Upper lobe of right lung (tissue), 1 donor: ENCODE measurements around the gene FAM168B. TPM values are rescaled to one million over a fixed set of nuclear protein-coding genes. Genes with fewer than 3 reads are reported as not detected.

Source experiments
- ATAC-seq: fragments of 200-7000 bp; cut with Tn5 transposase; one replicate; pipeline ENCODE4 v1.9.1; 2020; ENCODE audit warnings: mild to moderate bottlenecking, moderate library complexity
- DNase-seq: peaks from one replicate; pipeline ENCODE4 v3.0.0-alpha.2; 2020
- H3K27ac ChIP-seq: fragments of 200-600 bp; one replicate; pipeline ENCODE4 v1.8.0; 2022
- H3K27me3 ChIP-seq: fragments of 200-600 bp; one replicate; pipeline ENCODE4 v1.8.0; 2022; ENCODE audit warnings: mild to moderate bottlenecking
- H3K36me3 ChIP-seq: fragments of 200-600 bp; one replicate; pipeline ENCODE4 v1.8.0; 2022
- H3K4me1 ChIP-seq: fragments of 200-600 bp; one replicate; pipeline ENCODE4 v1.8.0; 2022
- H3K4me3 ChIP-seq: fragments of 200-600 bp; one replicate; pipeline ENCODE4 v1.8.0; 2022; ENCODE audit warnings: mild to moderate bottlenecking
- H3K9me3 ChIP-seq: fragments of 200-600 bp; one replicate; pipeline ENCODE4 v1.8.0; 2022
- intact Hi-C: fragments of 100-400 bp; cut with DNase I; formaldehyde crosslinking; loops from one replicate; pipeline ENCODE4 v1.11.0; 2022
- total RNA-seq: library from RNA; stranded (reverse); fragmentation: NEBNext Ultra II Directional; extraction: Animal tissue kit (Norgen Biotek cat#: 25700); gene quantifications from one replicate; pipeline ENCODE4 v1.2.1, GENCODE V29; 2021
- TF ChIP-seq, protein P1 (sequence below): fragments of 200-600 bp; IDR thresholded peaks from one replicate; pipeline ENCODE4 v1.8.0; 2022; ENCODE audit warnings: antibody characterized with exemption
- donor health status: DM: no; HTN: yes; CAD: no; lungs with severe emphysema.

The FAM168B gene
- total RNA-seq, 1 donor from 2014 or later, result 77.8 TPM

DNA sequence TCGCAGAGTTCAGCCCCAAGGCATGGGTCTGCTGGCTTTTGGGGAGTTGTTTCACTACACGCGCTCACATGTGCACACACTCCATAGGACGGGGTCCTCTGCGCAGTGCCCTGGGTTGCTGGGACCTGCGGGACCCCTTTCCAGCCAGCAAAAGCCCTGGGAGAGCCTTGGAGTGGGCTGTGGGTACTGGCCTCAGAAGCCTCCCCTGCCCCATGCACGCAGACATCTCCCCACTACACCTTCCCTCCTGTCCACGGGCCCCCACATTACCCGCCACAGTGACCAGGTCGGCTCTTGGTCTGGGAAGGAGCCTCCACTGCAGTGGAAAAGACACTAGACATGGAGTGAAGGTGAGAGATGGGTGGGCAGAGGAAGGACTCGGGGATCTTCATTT, 48.5 kb downstream of the FAM168B start:
- DNase-seq, result peak; percentile 39

DNA sequence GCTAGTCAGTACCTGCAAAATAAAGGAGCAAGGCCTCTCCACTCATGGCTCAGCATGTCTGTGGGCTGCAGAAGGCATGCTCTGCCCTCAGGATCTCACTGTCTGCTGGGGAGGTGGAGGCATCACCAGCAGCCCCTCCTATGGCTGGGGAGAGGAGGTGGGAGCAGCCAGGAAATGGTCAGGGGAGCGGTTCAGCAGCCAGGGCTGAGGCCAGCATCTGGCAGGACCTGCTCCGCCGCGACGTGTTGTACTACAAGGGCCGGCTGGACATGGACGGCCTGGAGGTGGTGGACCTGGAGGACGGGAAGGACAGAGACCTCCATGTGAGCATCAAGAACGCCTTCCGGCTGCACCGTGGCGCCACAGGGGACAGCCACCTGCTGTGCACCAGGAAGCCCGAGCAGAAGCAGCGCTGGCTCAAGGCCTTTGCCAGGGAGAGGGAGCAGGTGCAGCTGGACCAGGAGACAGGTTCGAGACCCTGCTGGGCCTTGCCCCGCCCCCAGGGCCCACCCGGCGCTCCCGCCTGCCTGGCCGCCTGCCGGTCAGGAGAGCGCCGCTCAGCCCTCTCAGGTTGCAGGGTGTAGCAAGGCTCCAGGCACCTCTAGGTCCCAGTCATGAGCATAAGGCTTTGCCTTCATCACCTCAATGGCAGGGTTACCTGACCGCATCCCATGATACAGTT, 49.0 kb downstream of the FAM168B start:
- Histone ChIP-seq H3K36me3 (peaks cover 27% of the 10 kb centered on the region), H3K4me1 (no peaks in the 10 kb centered on the region), H3K27ac (no peak overlapping the region), H3K4me3 (no peak overlapping the region), H3K9me3 (no peaks in the 10 kb centered on the region), H3K27me3 (peaks cover 6% of the 10 kb centered on the region)
- TF ChIP-seq, protein P1, sequence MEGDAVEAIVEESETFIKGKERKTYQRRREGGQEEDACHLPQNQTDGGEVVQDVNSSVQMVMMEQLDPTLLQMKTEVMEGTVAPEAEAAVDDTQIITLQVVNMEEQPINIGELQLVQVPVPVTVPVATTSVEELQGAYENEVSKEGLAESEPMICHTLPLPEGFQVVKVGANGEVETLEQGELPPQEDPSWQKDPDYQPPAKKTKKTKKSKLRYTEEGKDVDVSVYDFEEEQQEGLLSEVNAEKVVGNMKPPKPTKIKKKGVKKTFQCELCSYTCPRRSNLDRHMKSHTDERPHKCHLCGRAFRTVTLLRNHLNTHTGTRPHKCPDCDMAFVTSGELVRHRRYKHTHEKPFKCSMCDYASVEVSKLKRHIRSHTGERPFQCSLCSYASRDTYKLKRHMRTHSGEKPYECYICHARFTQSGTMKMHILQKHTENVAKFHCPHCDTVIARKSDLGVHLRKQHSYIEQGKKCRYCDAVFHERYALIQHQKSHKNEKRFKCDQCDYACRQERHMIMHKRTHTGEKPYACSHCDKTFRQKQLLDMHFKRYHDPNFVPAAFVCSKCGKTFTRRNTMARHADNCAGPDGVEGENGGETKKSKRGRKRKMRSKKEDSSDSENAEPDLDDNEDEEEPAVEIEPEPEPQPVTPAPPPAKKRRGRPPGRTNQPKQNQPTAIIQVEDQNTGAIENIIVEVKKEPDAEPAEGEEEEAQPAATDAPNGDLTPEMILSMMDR, result no peak
- ATAC-seq (no peak), DNase-seq (peak; percentile 45)
- intact Hi-C loops, result no loop called here

More for the DNA sequence above, 48.5 kb downstream of the FAM168B start:
- peaks cover 32% of the 10 kb centered on the region for H3K36me3 ChIP-seq
- no peak overlapping the region for H3K4me3 ChIP-seq
- intact Hi-C loops, result no loop called here
- ATAC-seq, result no peak
- no peak overlapping the region for H3K27ac ChIP-seq
- no peaks in the 10 kb centered on the region for H3K4me1 ChIP-seq
- H3K27me3 ChIP-seq, result peaks cover 6% of the 10 kb centered on the region
- TF ChIP-seq, protein P1, result no peak
- H3K9me3 ChIP-seq, result no peaks in the 10 kb centered on the region

DNA sequence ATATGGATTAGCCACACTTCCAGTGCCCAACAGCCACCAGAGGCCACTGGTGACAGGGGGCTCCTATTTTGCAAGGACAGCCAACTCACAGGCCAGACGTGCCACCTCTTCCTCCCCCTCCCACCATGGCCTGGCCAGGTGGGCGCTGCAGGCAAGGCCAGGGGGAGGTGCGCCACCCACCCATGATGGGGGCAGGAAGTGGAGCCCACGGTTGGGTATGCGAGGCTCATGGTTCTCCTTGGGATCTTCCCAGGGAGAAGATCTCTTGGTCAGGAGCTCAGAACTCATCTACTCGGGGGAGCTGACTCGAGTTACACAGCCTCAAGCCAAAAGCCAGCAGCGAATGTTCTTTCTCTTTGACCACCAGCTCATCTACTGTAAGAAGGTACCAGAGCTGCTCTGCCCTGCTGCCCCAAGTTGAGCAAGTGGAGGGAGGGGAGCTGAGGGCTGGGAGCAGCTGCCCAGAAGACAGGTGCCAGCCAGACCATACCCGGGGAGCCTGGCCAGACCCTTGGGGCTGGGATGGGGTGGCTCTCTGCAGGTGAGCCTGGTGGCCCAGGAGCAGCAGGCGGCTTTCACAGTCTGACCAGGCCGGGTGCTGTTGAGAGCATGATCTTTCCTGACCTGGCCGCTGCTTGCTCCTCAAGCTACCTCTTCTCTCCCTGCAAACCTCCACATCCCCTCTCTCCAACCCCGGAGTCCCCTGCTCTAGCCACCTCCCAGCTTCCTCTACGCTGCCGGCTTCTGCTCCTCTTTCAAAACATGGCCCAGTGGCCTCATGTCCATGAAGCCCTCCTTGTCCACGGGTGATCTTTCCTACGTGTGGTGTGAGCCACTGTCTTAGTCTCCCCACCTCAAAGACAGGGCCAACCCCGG, 49.8 kb downstream of the FAM168B start:
- DNase-seq, result no peak
- intact Hi-C loops, result no loop called here
- Histone ChIP-seq H3K4me1 (no peaks in the 10 kb centered on the region), H3K27me3 (peaks cover 6% of the 10 kb centered on the region), H3K4me3 (no peak overlapping the region), H3K27ac (no peak overlapping the region), H3K36me3 (peaks cover 19% of the 10 kb centered on the region), H3K9me3 (no peaks in the 10 kb centered on the region)
- ATAC-seq, result no peak
- TF ChIP-seq, protein P1, result no peak

DNA sequence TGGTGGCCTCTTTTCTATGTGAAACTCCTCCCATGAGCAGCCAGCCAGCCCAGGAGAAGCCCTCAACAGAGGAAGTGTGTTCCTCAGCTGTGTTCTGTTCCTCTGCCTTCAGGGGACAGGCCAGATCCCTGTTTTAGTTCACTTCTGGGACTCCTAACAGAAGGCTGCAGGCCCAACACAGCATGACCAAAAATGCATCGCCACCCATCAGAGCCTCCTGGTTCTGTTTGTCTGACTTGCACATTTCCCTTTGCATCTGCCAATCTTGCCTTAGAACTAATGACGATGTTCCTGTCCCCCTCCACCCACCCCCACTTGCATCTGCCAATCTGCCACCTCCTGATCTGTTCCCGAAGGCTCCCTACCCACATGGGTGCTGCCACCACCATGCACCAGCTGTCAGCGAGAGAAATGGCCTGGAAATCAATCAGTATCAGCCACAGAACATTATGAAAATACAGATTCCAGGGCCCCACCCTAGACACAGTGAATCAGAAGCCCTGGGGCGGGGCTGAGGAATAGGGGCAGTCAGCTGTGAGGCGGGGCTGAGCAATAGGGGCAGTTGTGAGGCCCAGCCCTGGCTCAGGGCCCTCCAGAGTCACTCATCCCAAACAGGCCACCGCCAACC, 51.0 kb downstream of the FAM168B start:
- Histone ChIP-seq H3K4me1 (no peaks in the 10 kb centered on the region), H3K27me3 (peaks cover 6% of the 10 kb centered on the region), H3K9me3 (no peaks in the 10 kb centered on the region), H3K4me3 (no peak overlapping the region), H3K27ac (no peak overlapping the region), H3K36me3 (peaks cover 10% of the 10 kb centered on the region)
- intact Hi-C loops, result no loop called here
- TF ChIP-seq, protein P1, result no peak
- ATAC-seq (no peak), DNase-seq (no peak)

DNA sequence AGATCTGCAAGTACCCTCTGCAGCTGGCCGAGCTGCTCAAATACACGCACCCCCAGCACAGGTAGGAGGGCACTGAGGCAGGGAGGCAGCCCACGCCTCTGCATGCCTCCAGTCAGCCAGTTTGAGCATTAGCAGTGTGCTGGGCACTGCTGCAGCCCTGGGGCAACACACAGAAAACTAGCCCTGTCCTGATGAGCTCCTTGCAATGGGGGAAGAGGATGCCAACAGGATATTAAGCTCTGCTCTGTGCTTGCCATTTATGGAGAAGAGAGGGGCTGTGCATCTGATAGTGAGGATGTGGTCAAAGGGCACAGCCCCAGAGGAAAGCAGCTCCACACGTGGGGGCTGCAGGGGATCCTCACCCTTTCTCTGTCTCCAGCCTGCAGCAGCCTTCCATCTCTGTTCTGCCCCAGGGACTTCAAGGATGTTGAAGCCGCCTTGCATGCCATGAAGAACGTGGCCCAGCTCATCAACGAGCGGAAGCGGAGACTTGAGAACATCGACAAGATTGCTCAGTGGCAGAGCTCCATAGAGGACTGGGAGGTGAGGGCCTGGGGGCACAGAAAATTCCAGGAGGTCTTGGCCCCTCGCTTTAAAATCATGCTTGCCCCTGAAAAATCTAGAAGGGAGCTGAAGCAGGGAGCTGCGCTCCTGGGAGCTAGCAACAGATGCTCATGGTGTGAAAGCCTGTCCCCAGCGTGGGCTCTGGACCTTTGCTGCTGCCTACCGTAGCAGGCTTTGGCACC, 51.7 kb downstream of the FAM168B start:
- no peak for DNase-seq
- H3K27me3 ChIP-seq, result peaks cover 11% of the 10 kb centered on the region
- no peak overlapping the region for H3K4me3 ChIP-seq
- TF ChIP-seq, protein P1, result no peak
- peaks cover 3% of the 10 kb centered on the region for H3K36me3 ChIP-seq
- intact Hi-C loops, result no loop called here
- no peak overlapping the region for H3K27ac ChIP-seq
- H3K4me1 ChIP-seq, result no peaks in the 10 kb centered on the region
- ATAC-seq, result no peak
- H3K9me3 ChIP-seq, result no peaks in the 10 kb centered on the region
